Transverse colon (tissue), 4 donors: ENCODE measurements around the gene MMD. TPM values are rescaled to one million over a fixed set of nuclear protein-coding genes. Genes with fewer than 3 reads are reported as not detected.
A peak's percentile ranks its signal among the peaks of the same experiment; 100 is the strongest.

Experiments
- DNase-seq: peaks from one replicate; pipeline ENCODE4 v3.0.0-alpha.2; 2019
- H3K27ac ChIP-seq, 4 donors: fragments of 200-600 bp; sonication (generic); 2 replicates each; pipeline ENCODE4 v1.5.1; 2016 to 2018; ENCODE audit warnings: inconsistent platforms in 4 of 4
- H3K27me3 ChIP-seq: fragments of 200-600 bp; sonication (generic); 2 replicates; pipeline ENCODE4 v1.5.1; 2017; ENCODE audit warnings: inconsistent platforms
- H3K36me3 ChIP-seq, 4 donors: fragments of 200-600 bp; sonication (generic); 2 replicates each; pipeline ENCODE4 v1.5.1; 2017 to 2019; ENCODE audit warnings: inconsistent platforms in 4 of 4
- H3K4me1 ChIP-seq, 4 donors: fragments of 200-600 bp; sonication (generic); 2 replicates each; pipeline ENCODE4 v1.5.1; 2017 to 2020; ENCODE audit warnings: inconsistent platforms in 4 of 4
- H3K4me3 ChIP-seq, 4 donors: fragments of 200-600 bp; sonication (generic); 1 replicate in 1 of 4; 2 replicates in 3 of 4; pipeline versions ENCODE4 v1.5.1 to v1.6.1; 2017 to 2019; ENCODE audit warnings: inconsistent platforms in 4 of 4
- H3K9me3 ChIP-seq, 2 donors: fragments of 200-600 bp; sonication (generic); 2 replicates each; pipeline ENCODE4 v1.5.1; 2017 to 2019; ENCODE audit warnings: inconsistent platforms in 2 of 2
- CTCF ChIP-seq, 5 experiments: fragments of 200-600 bp in 3 of 5; fragments of 450-650 bp in 2 of 5; sonication (generic) in 3 of 5; IDR thresholded peaks; 1 replicate in 2 of 5; 2 replicates in 3 of 5; pipeline ENCODE4 v1.5.1; 2016 to 2017; ENCODE audit warnings: antibody characterized with exemption in 5 of 5, inconsistent platforms in 3 of 5, mild to moderate bottlenecking in 2 of 5, moderate library complexity in 1 of 5
- EP300 ChIP-seq: sonication (generic); formaldehyde crosslinking; IDR thresholded peaks from one replicate; pipeline ENCODE4 v1.6.1; 2017; ENCODE audit warnings: antibody characterized with exemption, low read depth
- POLR2A ChIP-seq: fragments of 450-650 bp; IDR thresholded peaks from one replicate; pipeline ENCODE4 v1.6.1; 2016; ENCODE audit warnings: antibody characterized with exemption, mild to moderate bottlenecking, moderate library complexity
- POLR2AphosphoS5 ChIP-seq, 3 donors: sonication (generic); formaldehyde crosslinking; IDR thresholded peaks; one replicate each; pipeline ENCODE4 v1.6.1; 2016; ENCODE audit warnings: antibody characterized with exemption in 3 of 3
- WGBS, 2 donors: methylation state at CpG; one replicate each; pipeline ENCODE4 v1.1.5; 2018; ENCODE audit warnings: low coverage in 1 of 2; 5-methylcytosine and 5-hydroxymethylcytosine counted together
- in situ Hi-C, 4 donors: fragments of 200-750 bp; cut with MboI; loops; one replicate each; pipeline versions ENCODE4 v1.15.0 to v1.15.1; 2017; ENCODE audit warnings: low sequenced_read_pairs in 3 of 4, low pct_ligation_motif_present in 1 of 4, low pct_unique_long_range_greater_than_20kb in 1 of 4
- intact Hi-C: fragments of 100-400 bp; cut with DNase I; formaldehyde crosslinking; loops from one replicate; pipeline ENCODE4 v1.15.1; 2023; ENCODE audit warnings: low total_unique reads
- total RNA-seq, 4 donors: library from RNA; depleted of rRNA; stranded (reverse); fragments of >200 nt; gene quantifications; one replicate each; pipeline ENCODE4 v1.1.0, GENCODE V29; 2016

Gene MMD
- total RNA-seq, 4 donors from 2014 or later, result 4.8 to 18.9 (median 14.3) TPM

- H3K36me3 ChIP-seq, result no peaks in the 10 kb centered on the region
- TF ChIP-seq CTCF (IDR thresholded peaks at IDR 0.05) (no peak), POLR2AphosphoS5 (IDR thresholded peaks at IDR 0.05) (no peak)
- H3K4me3 ChIP-seq, result no peak overlapping the region
- in situ Hi-C loops, result no loop called here
- intact Hi-C loops, result no loop called here
- H3K9me3 ChIP-seq, result no peaks in the 10 kb centered on the region
- no peaks in the 10 kb centered on the region for H3K27me3 ChIP-seq
- peak overlapping the region in 2 of 4 donors; percentile 4 to 6 for H3K27ac ChIP-seq
- peaks cover 2 to 42% (median 17%) of the 10 kb centered on the region in 4 donors for H3K4me1 ChIP-seq
- 85 to 88% methylated on average over 6 of the region's 6 CpGs for WGBS, 2 donors
- no peak for DNase-seq
These were observed 34.9 kb upstream of the MMD start for GRCh38 chr17:55456307-55457240.

GRCh38 chr17:55454906-55455474 lies 33.4 kb upstream of the MMD start:
- Histone ChIP-seq H3K9me3 (no peaks in the 10 kb centered on the region), H3K4me3 (no peak overlapping the region), H3K36me3 (no peaks in the 10 kb centered on the region), H3K27ac (peak overlapping the region; percentile 58 to 75 (median 61)), H3K27me3 (no peaks in the 10 kb centered on the region), H3K4me1 (peaks cover 7 to 58% (median 27%) of the 10 kb centered on the region in 4 donors)
- in situ Hi-C loops (no loop called here), intact Hi-C loops (no loop called here)
- TF ChIP-seq POLR2A (no peak), POLR2AphosphoS5 (IDR thresholded peaks at IDR 0.05) (peak in 2 of 3 donors; percentile 67 to 73)
- 38 to 71% methylated on average over 2 to 4 of the region's 4 CpGs for WGBS, 2 donors
- DNase-seq, result no peak

DNA sequence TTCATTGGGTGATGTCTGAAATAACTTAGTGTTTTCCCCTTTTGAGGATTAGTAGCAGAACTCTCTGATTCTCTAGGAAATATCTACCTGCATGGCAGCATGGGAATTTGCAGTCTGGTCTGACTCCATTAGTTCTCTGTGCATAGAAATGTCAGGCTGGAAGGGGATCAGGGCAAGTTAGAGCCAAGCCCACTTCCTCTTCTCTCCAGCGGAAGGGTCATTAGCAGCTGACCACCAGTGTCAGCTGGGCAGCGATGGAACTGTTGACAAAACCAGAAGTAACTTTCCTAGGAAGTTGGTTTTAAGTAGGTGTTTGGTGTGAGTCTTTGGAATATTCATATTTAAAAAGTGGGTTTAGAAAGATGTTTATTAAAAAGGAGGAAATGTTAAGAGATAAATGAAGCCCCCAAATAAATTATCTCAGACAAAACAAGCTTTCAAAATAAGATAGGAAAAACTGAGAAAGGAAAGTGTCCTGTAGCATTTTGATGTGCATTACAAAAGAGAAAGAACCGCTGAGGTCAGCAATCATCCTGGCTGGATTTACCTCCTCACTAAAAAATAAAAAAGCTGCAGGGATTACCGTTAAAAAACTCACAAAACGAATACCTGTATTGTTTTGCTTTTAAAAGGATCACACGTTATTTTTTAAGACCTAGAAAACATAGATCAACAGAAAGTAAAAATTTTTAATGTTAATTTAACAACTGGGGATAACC lies 32.4 kb upstream of the MMD start:
- Histone ChIP-seq H3K36me3 (no peaks in the 10 kb centered on the region), H3K4me3 (no peak overlapping the region), H3K27me3 (no peaks in the 10 kb centered on the region), H3K4me1 (peaks cover 7 to 68% (median 27%) of the 10 kb centered on the region in 4 donors), H3K9me3 (no peaks in the 10 kb centered on the region), H3K27ac (peak overlapping the region; percentile 58 to 75 (median 61))
- 59 to 61% methylated on average over 5 to 6 of the region's 6 CpGs for WGBS, 2 donors
- intact Hi-C loops (no loop called here), in situ Hi-C loops (no loop called here)
- no peak for DNase-seq
- TF ChIP-seq POLR2AphosphoS5 (IDR thresholded peaks at IDR 0.05), result no peak
- TF ChIP-seq POLR2A, result no peak
- no peak for TF ChIP-seq EP300
- TF ChIP-seq CTCF (IDR thresholded peaks at IDR 0.05), result no peak

DNA sequence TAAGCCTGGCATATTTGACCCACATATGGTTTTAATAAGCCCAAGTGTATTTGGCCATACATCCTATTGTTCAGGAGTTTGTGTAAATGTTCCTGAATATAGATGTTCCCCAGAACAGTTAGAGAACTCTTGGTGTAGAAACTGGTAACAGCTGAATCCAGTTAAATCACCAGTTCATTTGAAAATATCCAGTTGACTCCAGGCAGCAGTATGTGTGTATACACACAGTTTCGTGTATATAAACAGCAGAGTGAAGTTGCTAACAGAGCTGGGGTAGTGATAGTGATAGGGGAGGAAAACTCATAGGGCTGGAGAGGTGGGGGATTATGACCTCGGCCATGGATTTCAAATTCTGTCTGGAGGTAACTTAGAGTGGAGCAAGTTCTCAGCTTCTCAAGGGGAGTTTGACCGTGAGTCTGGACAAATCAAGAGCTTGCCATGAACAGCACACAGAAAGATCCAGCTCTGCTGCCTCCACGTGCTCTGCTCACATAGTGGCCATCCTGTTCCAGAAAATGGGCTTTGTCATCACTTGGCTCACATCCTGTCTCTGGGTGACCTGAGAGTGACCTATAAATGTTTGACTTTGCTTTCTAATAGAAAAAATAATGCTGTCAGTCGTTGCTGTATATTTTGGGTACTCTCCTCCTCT lies 30.6 kb upstream of the MMD start:
- Histone ChIP-seq H3K4me3 (no peak overlapping the region), H3K4me1 (peaks cover 7 to 73% (median 27%) of the 10 kb centered on the region in 4 donors), H3K27ac (peak overlapping the region; percentile 58 to 75 (median 61)), H3K36me3 (no peaks in the 10 kb centered on the region), H3K27me3 (no peaks in the 10 kb centered on the region), H3K9me3 (no peaks in the 10 kb centered on the region)
- in situ Hi-C loops (no loop called here), intact Hi-C loops (no loop called here)
- DNase-seq, result peak; percentile 40
- TF ChIP-seq EP300 (peak; percentile 9), POLR2A (no peak), POLR2AphosphoS5 (IDR thresholded peaks at IDR 0.05) (peak; percentile 9 to 71 (median 52))
- WGBS, 2 donors, result 35 to 63% methylated on average over 2 to 5 of the region's 5 CpGs
